CD4-positive, alpha-beta T cell treated with Interleukin-2 at 100 ng/mL for 4 hours (primary cell): Measurements from ENCODE around the gene CCDC134.
"Not testable (repeated sequence)": the region's sequence is repeated elsewhere in the genome, so short reads cannot be mapped to it uniquely, and the experiment has no call there.

Experiments used
- DNase-seq: peaks from one replicate; pipeline ENCODE4 v3.0.0-alpha.2; 2020; ENCODE audit warnings: low spot score

Gene CCDC134

DNA sequence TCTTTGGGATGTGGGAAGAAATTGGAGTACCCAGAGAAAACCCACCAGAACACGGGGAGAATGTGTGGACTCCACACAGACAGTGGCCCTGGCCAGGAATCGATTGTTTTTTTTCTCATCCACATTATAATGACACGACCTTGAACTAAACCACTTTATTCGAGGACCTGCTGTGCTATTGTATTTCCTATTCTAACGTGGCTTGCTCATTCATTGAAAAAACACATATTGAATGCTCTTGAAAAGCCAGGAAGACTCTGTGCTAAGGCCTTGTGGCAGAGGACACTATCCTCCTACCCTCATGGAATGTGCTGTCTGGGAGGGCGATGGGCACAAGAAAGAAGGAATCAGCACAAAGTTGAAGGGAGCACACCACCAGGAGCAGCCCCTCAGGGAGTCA, 23.3 kb downstream of the CCDC134 start:
- no peak for DNase-seq

DNA sequence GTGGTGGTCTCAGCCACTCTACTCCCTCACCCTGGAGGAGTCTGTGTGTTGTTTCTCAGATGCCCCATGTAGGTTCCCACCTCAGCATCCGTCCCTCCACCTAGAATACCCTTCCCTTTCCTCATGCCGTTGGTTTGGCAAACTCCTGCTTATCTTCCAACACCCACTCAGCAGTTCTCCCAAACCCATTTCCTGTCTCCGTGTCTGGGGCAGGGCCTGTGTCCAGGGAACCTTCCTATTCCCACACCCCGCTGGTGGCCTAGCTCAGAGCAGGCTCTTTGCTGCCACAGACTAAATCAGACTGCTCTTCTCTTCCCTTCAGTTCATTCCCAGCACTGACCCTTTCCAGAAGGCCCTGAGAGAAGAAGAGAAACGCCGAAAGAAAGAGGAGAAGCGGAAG, 24.9 kb downstream of the CCDC134 start:
- DNase-seq: no peak

DNA sequence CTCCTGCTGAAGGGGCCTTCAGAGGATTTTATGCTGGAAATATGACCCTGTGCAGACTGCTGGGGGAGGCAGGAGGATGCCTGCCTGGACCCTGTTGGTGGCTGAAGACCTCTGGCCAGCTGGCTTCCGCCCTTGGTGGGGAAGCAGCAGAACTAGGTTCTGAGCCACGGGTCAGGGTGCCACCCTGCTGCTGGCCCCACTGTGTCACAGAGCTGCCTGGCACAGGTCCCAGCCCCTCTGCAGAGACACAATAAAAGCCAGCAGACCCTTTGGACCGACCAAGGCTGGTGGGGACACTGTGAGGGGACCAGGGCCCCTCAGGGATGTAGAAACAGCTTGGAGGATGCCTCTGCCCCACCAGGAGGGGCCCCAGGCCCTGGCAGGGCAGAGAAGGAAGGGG, 25.5 kb downstream of the CCDC134 start:
- DNase-seq: no peak

DNA sequence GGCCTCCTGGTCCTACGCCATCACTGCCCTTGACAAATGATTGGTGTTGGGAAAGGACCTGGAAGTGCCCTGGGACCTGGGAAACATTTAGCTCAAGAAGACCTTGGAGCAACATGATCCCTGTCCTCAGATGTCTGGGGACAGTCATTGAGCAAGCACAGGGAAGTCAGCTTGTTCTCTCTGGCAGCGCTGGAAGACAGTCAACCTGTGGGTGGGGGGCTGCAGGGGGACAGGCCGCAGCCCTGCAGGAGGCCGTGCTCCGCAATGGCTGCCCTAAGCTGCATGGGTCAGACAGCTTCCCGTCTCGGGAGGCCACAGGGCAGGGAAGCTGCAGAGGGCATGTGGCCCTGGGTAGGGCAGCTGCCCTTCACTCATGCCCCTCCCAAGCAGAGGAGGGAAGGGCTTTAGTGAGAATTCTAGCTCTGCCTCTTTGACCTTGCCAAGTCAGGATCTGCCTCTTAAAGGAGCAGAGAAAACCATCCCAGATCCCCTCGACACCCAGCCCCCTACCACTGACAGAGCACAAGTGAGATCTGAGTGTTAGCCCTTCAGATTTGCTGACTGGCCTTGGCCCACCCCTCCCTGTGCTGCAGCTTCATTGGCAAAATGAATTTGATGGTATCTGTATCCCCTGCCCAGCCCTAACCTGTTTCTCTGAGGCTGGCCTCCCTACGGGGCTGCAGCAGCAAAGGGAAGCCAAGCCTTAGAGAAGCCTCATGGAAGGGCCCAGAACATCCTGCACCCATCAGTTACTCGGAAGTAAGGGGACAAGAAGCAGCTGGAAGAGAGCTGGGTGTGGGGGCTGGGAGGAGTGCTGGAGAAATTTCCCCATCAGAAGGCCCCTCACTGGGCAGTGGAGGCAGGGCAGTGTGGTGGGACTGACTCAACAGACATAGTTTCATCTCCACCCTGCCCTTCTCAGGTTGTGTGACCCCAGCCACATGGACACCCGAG, 26.2 kb downstream of the CCDC134 start:
- DNase-seq: no peak

DNA sequence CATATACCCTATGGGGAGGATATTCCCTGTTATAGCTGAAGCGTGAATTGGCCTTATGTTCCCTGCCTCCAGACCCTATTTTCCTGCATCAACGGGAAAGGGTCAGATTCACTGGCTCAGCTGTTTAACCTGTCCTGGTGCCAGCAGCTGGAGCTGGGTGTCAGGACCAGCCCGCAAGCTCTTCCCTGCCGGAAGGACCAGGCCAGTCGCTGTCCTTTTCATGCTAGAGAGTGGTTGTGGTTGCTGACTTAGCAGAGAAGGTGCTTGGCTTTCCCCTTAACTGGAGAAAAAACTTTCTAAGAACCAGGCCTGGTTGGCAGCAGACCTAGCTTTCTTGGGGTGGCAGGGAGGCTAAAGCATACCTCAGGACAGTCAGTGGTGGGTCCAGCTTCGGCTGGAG, 27.2 kb downstream of the CCDC134 start:
- no peak for DNase-seq

DNA sequence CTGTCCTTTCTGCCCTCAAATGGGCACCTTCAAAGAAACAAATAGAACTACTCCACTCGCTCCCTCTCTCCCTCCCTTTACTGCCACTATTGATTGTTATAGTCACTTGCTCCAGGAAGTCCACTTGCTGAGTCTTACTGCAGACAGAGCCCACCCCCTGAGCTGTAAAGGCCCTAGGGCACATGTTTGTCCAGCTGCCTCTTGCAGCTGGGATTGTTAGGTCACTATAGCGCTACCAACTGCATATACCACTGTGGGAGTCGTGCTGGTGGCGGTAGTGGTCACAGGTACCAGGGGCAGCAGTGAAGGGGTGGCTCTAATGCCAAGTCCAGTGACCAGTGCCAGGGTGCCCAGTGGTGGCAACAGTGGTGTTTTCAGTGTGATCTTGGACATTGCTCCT, 28.0 kb downstream of the CCDC134 start:
- no peak for DNase-seq

DNA sequence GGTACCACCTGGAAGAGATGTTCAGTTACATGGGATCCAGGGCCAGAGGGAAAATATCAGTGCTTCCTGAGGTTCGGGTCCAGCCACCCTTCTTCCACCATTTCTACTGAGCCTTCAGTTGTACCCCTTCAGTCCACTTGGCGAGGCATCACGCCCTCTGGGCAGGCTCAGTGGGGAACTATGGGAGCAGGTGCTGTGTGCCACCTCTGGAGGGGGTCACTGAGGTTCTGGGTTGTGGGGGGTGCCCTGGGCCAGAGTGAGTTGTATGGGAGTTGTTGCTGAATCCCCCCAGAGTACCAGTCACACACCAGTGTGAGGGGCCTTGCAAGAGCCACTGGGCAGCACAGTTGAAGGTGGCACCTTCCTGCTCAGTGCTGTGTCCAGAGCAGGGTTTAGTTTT, 29.7 kb downstream of the CCDC134 start:
- DNase-seq: no peak

DNA sequence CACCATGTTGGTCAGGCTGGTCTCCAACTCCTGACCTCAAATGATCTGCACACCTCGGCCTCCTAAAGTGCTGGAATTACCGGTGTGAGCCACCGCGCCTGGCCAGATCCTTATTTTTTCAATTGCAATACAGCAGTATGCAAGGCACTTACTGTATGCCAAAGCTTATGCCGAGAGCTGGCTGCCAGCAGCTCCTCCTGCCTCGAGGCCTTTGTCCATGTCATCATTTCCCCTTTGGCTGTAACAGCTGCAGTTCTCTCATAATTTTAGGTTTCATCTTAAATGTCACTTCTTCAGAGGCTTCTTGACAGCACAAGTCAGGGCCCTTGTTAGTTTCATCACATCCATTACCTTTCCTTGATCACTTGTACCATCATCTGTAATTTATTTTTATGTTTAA, 30.9 kb downstream of the CCDC134 start:
- no peak for DNase-seq

DNA sequence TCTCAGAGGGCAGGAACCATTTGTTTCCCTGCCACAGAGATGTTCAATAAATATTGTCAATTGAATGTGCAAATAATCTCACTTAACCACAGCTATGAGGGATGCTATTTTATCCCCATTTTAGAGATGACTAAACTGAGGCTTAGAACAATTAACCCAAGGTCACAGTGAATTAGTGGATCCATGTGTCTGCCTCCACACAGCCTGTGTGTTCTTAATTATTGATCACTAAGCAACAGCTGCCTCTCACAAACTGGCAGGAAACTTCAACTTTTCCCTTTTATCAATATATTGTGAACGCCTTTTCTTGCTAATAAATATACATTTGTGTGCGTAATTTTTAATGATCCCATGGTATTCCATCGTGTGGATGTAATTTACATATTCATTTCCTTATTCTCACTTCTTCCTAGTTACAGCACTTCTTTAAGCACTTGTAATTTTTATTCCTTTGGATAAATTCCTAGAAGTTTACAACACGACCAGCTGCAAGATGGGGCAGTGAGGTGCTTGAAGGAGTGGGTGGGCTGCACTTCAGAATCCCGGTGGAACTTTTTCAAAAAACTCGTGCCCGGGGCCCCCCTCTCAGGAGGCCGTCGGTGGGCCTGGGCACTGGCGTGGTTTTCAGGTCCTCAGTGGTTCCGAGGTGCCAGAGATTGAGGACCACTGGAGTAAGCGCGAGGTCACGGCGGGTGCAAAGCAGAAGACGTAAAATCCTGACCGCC, 31.5 kb downstream of the CCDC134 start:
- DNase-seq: no peak

DNA sequence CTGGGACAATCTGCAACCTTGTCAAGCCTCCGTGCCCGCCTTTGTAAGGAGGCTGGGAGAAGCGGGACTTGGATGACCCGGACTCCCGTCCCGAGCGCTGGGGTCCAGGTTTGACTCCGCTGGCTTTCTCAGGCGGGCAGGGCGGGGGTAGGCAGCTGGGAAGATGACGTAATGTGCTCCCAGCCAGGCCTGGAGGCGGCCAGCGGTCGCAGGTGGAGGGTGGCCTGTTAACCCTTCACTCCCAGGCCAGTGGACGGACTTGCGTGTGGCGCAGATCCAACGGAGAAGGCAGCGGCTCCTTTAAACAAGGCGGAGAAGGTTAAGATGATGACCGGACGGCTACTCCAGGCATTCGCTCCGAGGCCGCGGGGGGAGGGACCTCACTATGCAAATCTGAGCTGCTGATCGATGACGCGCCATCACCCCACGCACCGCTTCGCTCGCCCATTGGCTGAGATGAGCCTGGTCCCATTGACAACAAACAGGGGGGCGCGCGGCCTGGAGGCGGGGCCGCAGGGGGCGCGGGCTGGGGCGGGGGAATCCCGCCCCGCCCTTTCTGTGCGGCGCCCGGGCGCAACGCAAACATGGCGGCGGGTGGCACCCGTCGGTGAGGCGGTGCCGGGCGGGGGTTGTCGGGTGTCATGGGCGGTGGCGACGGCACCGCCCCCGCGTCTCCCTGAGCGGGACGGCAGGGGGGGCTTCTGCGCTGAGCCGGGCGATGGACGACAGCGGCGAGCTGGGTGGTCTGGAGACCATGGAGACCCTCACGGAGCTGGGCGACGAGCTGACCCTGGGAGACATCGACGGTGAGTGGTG, 32.3 kb downstream of the CCDC134 start, which contains the start of gene SREBF2:
TSS of gene SREBF2 (plus strand) at position 553 of the 816 bp plus-strand sequence. CDS start at position 719, 166 bp downstream.
- peak; percentile 98 for DNase-seq

DNA sequence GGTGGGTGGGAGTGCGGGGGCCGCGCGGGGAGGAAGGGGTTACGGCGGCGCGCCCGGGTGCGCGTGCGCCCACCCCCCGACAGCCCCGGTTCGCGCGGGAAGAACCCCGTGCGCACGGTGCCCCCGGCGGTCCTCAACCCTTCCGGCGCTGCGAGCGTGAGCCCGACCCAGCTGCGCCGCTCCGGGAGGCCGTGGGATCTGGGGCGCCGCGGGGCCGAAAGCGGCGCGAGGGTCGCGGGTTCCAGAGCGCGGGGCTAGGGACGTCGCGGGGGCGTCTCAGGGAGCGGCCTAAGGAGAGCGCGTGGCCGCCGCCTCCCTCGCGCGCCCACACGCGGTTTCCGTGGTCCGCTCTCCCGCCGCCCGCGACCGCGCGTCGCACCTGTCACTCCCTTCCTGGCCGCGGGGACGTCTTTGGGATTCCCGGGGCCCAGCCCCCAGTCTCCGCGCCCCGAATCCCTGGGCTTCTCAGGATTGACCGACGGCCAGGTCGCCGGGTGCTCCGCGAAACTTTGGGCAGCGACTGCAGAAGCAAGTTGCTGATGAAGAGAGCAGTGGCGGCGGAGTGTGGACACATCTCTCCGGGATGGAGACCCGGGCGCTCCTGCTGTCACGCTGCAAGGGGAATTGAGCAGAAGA, 33.0 kb downstream of the CCDC134 start:
- peak; percentile 37 for DNase-seq

DNA sequence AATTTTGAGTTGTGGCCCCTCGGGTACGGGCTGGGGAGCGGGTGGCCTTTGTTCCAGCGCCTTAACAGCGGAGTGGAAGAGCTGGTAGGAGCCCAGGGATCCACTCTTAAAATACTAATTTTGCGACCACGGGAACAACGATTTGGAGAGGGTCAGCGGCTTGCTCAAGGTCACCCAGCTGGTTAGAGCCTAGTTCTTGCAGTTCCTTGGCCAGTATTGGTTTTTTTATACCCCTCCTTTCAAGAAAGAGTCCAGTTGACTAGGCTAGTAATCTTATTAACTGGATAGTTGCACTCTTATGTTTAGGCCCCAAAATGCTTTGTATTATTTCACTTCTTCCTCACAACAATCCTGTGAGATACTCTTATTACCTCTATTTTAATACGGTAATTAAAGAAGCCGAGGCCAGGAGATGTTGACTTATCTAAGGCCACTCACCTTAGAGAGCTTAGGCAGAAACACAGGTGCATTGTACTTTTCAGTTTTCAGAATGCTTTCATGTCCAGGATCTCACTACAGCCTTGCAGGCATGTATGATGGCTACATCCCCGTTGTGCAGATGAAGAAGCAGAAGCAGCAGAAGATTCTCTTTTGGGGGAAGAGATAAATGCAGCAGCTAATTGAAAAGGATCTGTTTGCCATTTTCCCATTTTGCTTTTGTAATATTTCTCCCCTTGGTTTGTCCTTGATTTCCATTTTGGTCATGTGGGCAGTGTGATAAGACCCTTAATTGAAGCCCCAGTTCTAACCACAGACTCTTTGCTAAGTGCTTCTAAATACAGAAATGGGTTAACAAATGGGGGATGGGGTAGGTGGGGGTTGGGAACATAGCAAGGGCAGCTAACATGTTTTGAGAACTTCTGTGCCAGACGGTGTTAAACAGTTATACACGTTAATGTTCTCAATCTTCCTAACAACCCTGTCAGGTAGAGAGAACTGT, 33.8 kb downstream of the CCDC134 start:
- DNase-seq: no peak

DNA sequence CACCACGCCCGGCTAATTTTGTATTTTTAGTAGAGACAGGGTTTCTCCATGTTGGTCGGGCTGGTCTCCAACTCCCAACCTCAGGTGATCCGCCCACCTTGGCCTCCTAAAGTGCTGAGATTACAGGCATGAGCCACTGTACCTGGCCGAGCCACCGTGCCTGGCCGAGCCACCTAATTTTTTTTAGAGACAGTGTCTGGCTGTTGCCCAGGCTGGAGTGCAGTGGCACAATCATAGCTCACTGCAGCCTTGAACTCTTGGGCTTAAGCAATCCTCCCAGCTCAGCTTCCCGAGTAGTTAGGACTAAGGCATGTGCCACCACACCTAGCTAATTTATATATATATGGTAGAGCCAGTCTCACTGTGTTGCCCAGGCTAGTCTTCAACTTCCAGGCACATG, 35.0 kb downstream of the CCDC134 start:
- not testable (repeated sequence) for DNase-seq

DNA sequence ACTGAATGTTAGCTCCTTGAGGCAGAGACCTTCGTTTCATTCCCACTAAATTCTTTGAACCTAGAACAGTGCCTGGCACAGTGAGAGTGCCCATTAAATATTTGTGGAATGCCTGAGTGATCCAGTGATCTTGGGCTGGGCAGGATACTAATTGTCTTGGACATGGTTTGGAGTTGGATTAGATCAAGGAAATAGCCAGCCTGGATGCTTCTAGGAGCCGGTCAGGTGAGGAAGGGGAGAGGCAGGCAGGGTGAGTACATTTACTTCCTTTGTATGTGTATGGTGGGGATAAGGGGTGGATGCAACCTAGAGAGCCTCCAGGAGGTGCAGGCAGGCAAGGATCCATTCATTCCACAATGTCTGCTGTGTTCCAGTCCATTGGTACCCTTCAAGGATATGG, 36.1 kb downstream of the CCDC134 start:
- no peak for DNase-seq

DNA sequence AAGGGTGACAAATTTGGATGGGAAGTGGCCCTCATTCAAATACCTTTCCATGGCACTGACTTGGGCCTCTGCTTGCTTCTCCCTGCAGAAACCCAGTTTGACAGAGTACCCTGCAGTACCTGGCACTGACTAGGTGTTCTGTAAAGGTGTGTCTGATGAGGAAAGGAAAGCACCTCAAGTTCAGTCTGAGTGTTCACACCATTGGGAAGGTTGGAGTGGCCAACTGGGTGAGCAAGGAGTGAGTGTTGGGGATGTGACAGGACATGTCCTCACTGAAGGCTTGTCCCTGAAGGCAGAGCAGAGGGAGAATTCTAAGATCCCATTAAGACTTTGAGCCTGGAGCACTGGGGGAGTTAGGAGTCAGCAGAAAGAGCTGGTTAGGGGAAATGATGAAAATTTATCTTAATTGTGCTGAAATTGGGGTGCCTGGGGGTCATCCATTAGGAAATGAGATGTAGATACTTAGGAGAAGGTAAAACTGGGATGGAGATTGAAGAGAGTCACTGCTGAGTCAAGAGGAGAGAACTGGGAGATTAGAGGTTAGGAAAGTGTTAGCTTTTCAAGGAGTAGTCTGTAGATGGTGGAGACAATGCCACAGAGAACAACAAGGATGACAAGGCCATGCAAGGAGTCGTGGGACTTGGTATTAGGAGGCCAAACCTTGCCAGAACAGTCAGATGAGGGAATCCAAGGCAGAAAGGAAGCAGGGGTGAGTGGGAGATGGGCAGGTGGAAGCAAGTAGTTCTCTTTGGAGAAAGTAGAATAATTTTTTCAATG, 38.6 kb downstream of the CCDC134 start:
- DNase-seq: no peak

DNA sequence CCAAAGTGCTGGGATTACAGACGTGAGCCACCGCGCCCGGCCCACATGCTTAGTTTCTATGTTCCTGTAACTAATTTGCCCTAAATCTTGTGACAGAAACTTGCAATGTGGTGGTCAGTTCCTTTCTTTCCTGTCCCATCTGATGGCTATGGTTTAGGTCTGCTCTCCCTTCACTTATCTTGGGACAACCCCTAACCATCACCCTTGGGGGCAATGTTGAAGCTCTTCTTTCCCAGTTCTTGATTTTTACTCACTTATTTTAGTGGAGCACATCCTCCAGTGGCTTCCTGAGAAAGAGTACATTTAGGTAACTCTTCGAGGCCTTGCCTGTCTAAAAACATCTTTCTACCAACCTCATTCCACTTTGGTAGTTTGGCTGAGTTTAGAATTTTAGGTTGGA, 39.7 kb downstream of the CCDC134 start:
- DNase-seq: no peak

DNA sequence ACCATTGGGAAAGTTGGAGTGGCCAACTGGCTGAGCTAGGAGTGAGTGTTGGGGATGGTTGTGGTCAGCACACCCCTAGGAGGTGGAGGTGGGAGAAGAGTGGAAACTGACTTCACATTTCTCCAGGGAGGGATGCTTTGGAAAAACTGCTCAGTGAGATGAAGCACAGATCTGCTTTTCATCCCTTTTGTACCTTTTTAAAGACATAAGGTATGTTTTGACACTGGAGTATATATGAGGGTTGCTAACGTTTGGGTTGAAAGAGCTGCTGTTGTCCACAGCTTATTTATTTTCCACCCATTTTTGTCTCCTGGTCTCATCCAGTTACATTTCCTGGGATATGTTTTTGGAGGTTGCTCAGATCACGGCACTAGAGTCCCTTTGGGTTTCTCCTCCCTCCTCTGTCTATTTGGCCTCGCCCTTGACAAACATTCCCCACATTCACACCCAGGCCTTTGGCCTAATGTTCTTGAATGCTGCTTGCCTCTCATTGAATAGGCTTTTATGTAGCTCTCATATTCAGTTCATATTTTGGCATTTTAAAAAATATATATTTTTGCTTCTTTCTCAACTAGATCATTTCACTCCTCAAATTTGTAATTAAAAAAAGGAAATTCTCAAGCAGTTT, 40.7 kb downstream of the CCDC134 start:
- DNase-seq: no peak

DNA sequence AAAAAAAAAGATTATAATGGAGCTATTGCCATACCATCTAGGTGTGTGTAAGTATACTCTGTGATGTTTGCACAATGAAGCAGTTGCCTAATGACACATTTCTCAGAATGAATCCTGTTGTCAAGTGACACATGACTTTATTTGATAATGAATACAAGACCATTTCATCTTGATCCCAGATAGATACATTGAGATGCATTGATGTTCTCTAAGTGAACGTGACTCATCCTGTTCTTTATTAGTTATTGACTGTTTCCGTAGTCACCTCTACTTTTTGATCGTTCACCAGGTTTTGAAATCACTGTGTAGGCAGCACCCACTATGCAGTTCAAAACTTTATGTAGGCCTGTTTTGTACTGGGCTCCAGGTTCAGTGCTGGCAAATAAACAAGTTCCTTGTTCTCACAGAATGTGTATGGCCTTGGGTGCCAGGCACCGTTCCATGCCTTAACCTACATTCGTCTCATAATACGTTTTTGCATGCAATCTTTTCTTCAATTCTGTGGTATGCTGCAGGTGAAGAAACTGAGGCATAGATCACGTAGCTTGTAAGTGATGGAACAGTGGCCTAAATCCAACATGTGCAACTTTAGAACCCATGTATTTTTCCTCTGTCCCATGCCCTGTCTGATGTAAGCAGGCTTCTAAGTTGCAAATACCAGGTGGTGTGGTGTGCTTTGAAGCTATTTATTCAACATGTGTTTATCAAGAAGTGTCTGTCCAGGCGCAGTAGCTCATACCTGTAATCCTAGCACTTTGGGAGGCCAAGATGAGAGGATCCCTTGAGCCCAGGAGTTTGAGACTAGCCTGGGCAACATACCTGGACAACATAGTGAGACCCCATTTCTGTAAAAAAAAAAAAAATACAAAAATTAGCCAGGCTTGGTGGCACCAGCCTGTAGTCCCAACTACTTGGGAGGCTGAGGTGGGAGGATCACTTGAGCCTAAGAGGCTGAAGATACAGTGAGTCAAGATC, 42.8 kb downstream of the CCDC134 start:
- DNase-seq: peak; percentile 56
